ENCODE results near the gene SFTPB. TPM values are rescaled to one million over a fixed set of nuclear protein-coding genes. Genes with fewer than 3 reads are reported as not detected.

SFTPB gene
- total RNA-seq, 1 donor from 2014 or later, result not detected

- H3K36me3 ChIP-seq, result no peaks in the 10 kb centered on the region
- intact Hi-C loops (cut with DNase I), result no loop called here
- H3K4me3 ChIP-seq, result no peak overlapping the region
- H3K9me3 ChIP-seq, result no peaks in the 10 kb centered on the region
- DNase-seq (ENCODE audit: extremely low spot score in 2 of 2), result no peak
- H3K4me1 ChIP-seq, result no peaks in the 10 kb centered on the region
- TF ChIP-seq CTCF (IDR thresholded peaks at IDR 0.05), result no peak
- TF ChIP-seq POLR2A (IDR thresholded peaks at IDR 0.05), result no peak
- no peak for TF ChIP-seq POLR2AphosphoS5 (IDR thresholded peaks at IDR 0.05; ENCODE audit: insufficient read depth in 1 of 2, low read depth in 1 of 2)
- H3K27me3 ChIP-seq, result no peaks in the 10 kb centered on the region
- no peak overlapping the region for H3K27ac ChIP-seq
Measured at GRCh38 chr2:85704038-85704437, 36.0 kb upstream of the SFTPB start.

- intact Hi-C loops (cut with DNase I), result no loop called here
- no peak overlapping the region for H3K4me3 ChIP-seq
- H3K9me3 ChIP-seq, result no peaks in the 10 kb centered on the region
- H3K36me3 ChIP-seq, result no peaks in the 10 kb centered on the region
- H3K27ac ChIP-seq, result no peak overlapping the region
- DNase-seq (ENCODE audit: extremely low spot score in 2 of 2), result no peak
- H3K27me3 ChIP-seq, result no peaks in the 10 kb centered on the region
- no peak for TF ChIP-seq POLR2AphosphoS5 (IDR thresholded peaks at IDR 0.05; ENCODE audit: insufficient read depth in 1 of 2, low read depth in 1 of 2)
- no peak for TF ChIP-seq POLR2A (IDR thresholded peaks at IDR 0.05)
- TF ChIP-seq CTCF (IDR thresholded peaks at IDR 0.05), result no peak
- H3K4me1 ChIP-seq, result no peaks in the 10 kb centered on the region
Measured at GRCh38 chr2:85703329-85703728, 35.3 kb upstream of the SFTPB start.

- H3K36me3 ChIP-seq, result no peaks in the 10 kb centered on the region
- no peak overlapping the region for H3K27ac ChIP-seq
- no peaks in the 10 kb centered on the region for H3K4me1 ChIP-seq
- no peak for DNase-seq (ENCODE audit: extremely low spot score in 2 of 2)
- H3K9me3 ChIP-seq, result no peaks in the 10 kb centered on the region
- no peaks in the 10 kb centered on the region for H3K27me3 ChIP-seq
- TF ChIP-seq POLR2AphosphoS5 (IDR thresholded peaks at IDR 0.05; ENCODE audit: insufficient read depth in 1 of 2, low read depth in 1 of 2), result no peak
- TF ChIP-seq CTCF (IDR thresholded peaks at IDR 0.05), result no peak
- no peak for TF ChIP-seq POLR2A (IDR thresholded peaks at IDR 0.05)
- no peak overlapping the region for H3K4me3 ChIP-seq
- intact Hi-C loops (cut with DNase I), result no loop called here
Measured at GRCh38 chr2:85702800-85703199, 34.8 kb upstream of the SFTPB start.

GRCh38 chr2:85702172-85702571 is 34.2 kb upstream of the SFTPB start:
- no peak for DNase-seq (ENCODE audit: extremely low spot score in 2 of 2)
- no peaks in the 10 kb centered on the region for H3K27me3 ChIP-seq
- H3K9me3 ChIP-seq, result no peaks in the 10 kb centered on the region
- no peaks in the 10 kb centered on the region for H3K4me1 ChIP-seq
- H3K4me3 ChIP-seq, result no peak overlapping the region
- no peaks in the 10 kb centered on the region for H3K36me3 ChIP-seq
- no peak overlapping the region for H3K27ac ChIP-seq
- intact Hi-C loops (cut with DNase I), result no loop called here
- no peak for TF ChIP-seq POLR2A (IDR thresholded peaks at IDR 0.05)
- TF ChIP-seq CTCF (IDR thresholded peaks at IDR 0.05), result no peak
- TF ChIP-seq POLR2AphosphoS5 (IDR thresholded peaks at IDR 0.05; ENCODE audit: insufficient read depth in 1 of 2, low read depth in 1 of 2), result no peak

- no peaks in the 10 kb centered on the region for H3K36me3 ChIP-seq
- no peak overlapping the region for H3K4me3 ChIP-seq
- H3K27me3 ChIP-seq, result no peaks in the 10 kb centered on the region
- no peaks in the 10 kb centered on the region for H3K9me3 ChIP-seq
- TF ChIP-seq POLR2A (IDR thresholded peaks at IDR 0.05) (no peak), POLR2AphosphoS5 (IDR thresholded peaks at IDR 0.05; ENCODE audit: insufficient read depth in 1 of 2, low read depth in 1 of 2) (no peak), CTCF (IDR thresholded peaks at IDR 0.05) (no peak)
- H3K27ac ChIP-seq, result no peak overlapping the region
- no peak for DNase-seq (ENCODE audit: extremely low spot score in 2 of 2)
- intact Hi-C loops (cut with DNase I), result no loop called here
- no peaks in the 10 kb centered on the region for H3K4me1 ChIP-seq
Measured at GRCh38 chr2:85699325-85699724, 31.3 kb upstream of the SFTPB start.

Data from vagina (tissue), 2 donors.